ENCODE data around the gene SMYD5. TPM values are rescaled to one million over a fixed set of nuclear protein-coding genes. Genes with fewer than 3 reads are reported as not detected.
A peak's percentile ranks its signal among the peaks of the same experiment; 100 is the strongest.

Gene SMYD5
- total RNA-seq, 4 donors from 2014 or later: 10.6 to 21.0 (median 15.5) TPM

- Histone ChIP-seq H3K36me3 (no peaks in the 10 kb centered on the region), H3K27me3 (peaks cover 65% of the 10 kb centered on the region)
- TF ChIP-seq POLR2A (IDR thresholded peaks at IDR 0.05): no peak
Measured at GRCh38 chr2:73266061-73266901, 52.2 kb downstream of the SMYD5 start.

GRCh38 chr2:73267008-73267407 is 53.0 kb downstream of the SMYD5 start:
- no peak for TF ChIP-seq POLR2A (IDR thresholded peaks at IDR 0.05)
- TF ChIP-seq EP300 (IDR thresholded peaks at IDR 0.05): no peak
- no peak for TF ChIP-seq CTCF (IDR thresholded peaks at IDR 0.05)
- peaks cover 0 to 17% (median 4%) of the 10 kb centered on the region in 3 donors for H3K4me1 ChIP-seq
- H3K27me3 ChIP-seq: peaks cover 71% of the 10 kb centered on the region
- H3K36me3 ChIP-seq: no peaks in the 10 kb centered on the region
- 100% methylated on average over 1 of the region's 4 CpGs; no CpG with 5 or more reads in 1 of the 2 donors for WGBS, 2 donors (ENCODE audit: low coverage in 1 of 2)
- ATAC-seq: no peak
- H3K27ac ChIP-seq: no peak overlapping the region
- no peak overlapping the region for H3K4me3 ChIP-seq
- no peaks in the 10 kb centered on the region for H3K9me3 ChIP-seq

More at GRCh38 chr2:73266061-73266901, 52.2 kb downstream of the SMYD5 start:
- no peak overlapping the region for H3K27ac ChIP-seq
- H3K9me3 ChIP-seq: no peaks in the 10 kb centered on the region
- H3K4me3 ChIP-seq: no peak overlapping the region
- peaks cover 0 to 17% (median 4%) of the 10 kb centered on the region in 3 donors for H3K4me1 ChIP-seq
- 65 to 98% methylated on average over 2 to 8 of the region's 26 CpGs for WGBS, 2 donors (ENCODE audit: low coverage in 1 of 2)
- ATAC-seq: no peak

- WGBS, 2 donors (ENCODE audit: low coverage in 1 of 2): 4 to 47% methylated on average over 4 to 11 of the region's 14 CpGs
- Histone ChIP-seq H3K9me3 (peaks cover 0 to 1% (median 0%) of the 10 kb centered on the region in 3 donors), H3K4me1 (peaks cover 0 to 17% (median 4%) of the 10 kb centered on the region in 3 donors), H3K27ac (no peak overlapping the region), H3K36me3 (no peaks in the 10 kb centered on the region), H3K27me3 (peaks cover 71% of the 10 kb centered on the region), H3K4me3 (peak overlapping the region in 1 of 2 donors; percentile 33)
- no peak for ATAC-seq
- TF ChIP-seq EP300 (IDR thresholded peaks at IDR 0.05) (no peak), POLR2A (IDR thresholded peaks at IDR 0.05) (no peak), POLR2AphosphoS5 (IDR thresholded peaks at IDR 0.05) (no peak), CTCF (IDR thresholded peaks at IDR 0.05) (no peak)
Measured at GRCh38 chr2:73268366-73268829, 54.4 kb downstream of the SMYD5 start.

- Histone ChIP-seq H3K36me3 (no peaks in the 10 kb centered on the region), H3K27ac (no peak overlapping the region)
- no peak for ATAC-seq
Measured at GRCh38 chr2:73268830-73269685, 55.0 kb downstream of the SMYD5 start.

More at GRCh38 chr2:73268830-73269685, 55.0 kb downstream of the SMYD5 start:
- peak overlapping the region in 1 of 2 donors; percentile 33 for H3K4me3 ChIP-seq
- WGBS, 2 donors (ENCODE audit: low coverage in 1 of 2): 0 to 14% methylated on average over 8 to 13 of the region's 113 CpGs
- H3K4me1 ChIP-seq: peaks cover 0 to 17% (median 4%) of the 10 kb centered on the region in 3 donors
- TF ChIP-seq CTCF (IDR thresholded peaks at IDR 0.05): peak in 1 of 4 experiments; percentile 12
- TF ChIP-seq POLR2AphosphoS5 (IDR thresholded peaks at IDR 0.05): no peak
- TF ChIP-seq POLR2A (IDR thresholded peaks at IDR 0.05): no peak
- H3K9me3 ChIP-seq: peaks cover 0 to 8% (median 0%) of the 10 kb centered on the region in 3 donors
- H3K27me3 ChIP-seq: peaks cover 71% of the 10 kb centered on the region
